Activated gamma-delta T cell (primary cell): ENCODE results near the gene MKX.

Experiments used
- DNase-seq: peaks from one replicate; lab custom pipeline; 2025; lab: John Stamatoyannopoulos, UW

MKX gene

DNA sequence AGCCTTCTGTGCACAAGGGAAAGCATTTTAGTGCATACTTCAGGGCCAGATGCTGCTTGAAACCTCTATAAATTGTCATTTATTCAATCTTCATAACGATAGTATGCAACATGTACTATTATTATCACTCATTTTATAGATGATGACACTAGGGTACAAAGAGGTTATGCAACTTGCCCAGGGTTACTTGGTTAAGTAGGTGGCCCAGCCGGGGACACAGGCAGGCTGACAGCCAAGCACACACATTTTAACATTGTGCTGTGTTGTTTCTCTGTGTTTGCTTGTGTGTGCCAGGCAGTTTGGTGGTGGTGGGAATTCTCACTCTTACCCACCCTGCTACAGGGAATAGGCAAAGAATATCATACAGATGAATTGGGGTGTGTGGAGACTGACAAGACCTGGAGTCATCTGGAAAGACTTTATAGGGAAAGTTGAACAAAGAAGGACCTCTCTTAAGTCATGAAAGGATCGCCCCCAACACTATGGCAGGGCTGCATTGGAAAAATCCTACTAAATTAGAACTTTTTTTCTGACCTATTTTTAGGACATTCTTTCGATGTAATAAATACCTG, 98.9 kb downstream of the MKX start:
- DNase-seq, result no peak

DNA sequence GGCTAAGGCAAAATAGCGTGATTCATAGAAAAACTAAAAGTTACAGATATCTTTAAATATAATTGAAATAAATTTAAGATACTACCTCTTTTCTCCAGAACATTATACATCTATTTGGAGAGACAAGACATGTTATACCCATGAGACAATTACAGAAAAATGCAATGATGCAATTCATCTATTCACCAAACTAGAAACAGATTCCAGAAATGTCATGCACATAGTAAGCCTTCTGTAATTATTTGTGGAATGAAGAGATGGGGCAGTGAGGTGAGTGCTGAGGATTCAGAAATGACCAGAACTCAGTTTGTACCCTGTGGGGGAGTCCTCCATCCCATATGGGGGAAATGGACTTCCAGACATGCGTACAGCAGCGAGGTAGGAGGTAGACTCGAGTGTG, 99.4 kb downstream of the MKX start:
- no peak for DNase-seq

DNA sequence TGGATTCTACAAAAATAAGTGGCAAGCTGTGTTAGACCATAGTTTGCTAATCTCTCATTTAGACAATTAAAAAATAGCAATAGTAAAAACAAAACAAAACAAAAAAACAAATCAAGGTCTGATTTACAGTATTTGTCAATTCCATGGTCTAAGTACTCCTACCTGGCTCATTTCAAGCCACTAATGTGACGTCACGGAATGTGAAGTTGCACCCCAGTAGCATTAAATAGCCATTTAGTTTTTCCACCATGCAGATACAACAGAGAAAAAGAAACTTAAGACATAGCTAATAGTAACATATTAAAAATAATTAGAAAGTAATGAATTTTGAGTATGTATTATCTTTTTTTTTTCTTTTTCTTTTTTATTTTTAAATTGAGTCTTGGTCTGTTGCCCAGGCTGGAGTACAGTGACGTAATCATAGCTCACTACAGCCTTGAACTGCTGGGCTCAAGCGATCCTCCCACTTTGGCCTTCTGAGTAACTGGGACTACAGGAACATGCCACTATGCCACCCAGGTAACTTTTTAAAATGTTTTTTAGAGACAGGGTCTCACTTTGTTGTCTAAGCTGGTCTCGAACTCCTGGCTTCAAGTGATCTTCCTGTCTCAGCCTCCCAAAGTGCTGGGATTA, 101.2 kb downstream of the MKX start:
- no peak for DNase-seq

DNA sequence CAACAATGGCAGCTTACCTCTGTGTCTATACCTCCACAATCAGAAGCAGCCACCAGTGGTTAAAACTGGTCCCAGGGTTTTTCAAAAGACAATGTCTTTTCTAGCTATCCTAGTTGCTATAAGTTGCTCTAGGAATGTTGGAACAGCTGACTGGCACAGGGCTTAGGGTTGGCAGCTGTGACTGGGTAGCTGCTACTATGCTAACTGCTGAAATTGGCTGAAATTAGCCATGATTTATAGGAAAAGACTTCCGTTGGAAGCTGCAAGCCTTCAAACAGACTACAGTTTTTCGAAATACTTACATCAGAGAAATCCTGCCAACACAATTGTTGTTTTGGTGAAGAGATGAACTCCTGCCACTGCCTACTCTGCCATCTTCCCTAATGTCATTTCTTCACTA, 102.3 kb downstream of the MKX start:
- DNase-seq, result no peak

- no peak for DNase-seq
Measured at GRCh38 chr10:27642023-27642589, 103.5 kb downstream of the MKX start.

DNA sequence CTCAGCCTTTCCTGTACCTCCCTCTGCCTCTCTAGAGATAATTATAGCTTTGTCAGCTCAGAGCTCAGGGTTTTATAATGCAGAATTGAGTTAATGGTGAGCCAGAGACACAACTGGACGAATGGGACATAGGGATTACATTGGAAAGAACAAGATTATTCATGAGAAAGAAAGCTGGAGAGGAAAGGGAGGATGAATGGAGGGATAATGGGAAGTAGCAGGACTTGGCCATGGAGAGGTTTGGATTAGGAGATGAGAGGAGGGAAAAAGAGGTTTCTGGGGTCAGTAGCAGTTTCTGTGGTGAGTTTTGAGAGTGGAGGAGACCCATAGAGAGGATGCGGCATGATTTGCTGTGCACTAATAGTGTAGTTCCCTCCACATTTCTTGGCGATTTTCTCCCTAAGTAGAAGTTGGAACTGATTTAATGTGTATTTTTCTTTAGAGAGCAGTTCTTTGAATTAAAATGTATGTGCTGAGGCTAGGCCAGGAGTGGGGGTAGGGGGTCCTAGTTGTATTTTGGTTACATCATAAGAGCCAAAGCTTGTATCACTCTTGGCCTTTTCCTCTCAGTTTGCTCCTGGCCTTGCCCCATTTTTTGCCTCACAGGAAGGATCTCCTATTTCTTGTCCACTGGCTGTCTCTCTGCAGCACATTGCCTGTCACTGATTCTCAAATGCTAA, 107.4 kb downstream of the MKX start:
- DNase-seq, result no peak

- no peak for DNase-seq
Measured at GRCh38 chr10:27637601-27638000, 108.0 kb downstream of the MKX start.

GRCh38 chr10:27636816-27637215, 108.8 kb downstream of the MKX start:
- no peak for DNase-seq

GRCh38 chr10:27635699-27636270, 109.8 kb downstream of the MKX start:
- DNase-seq, result no peak

DNA sequence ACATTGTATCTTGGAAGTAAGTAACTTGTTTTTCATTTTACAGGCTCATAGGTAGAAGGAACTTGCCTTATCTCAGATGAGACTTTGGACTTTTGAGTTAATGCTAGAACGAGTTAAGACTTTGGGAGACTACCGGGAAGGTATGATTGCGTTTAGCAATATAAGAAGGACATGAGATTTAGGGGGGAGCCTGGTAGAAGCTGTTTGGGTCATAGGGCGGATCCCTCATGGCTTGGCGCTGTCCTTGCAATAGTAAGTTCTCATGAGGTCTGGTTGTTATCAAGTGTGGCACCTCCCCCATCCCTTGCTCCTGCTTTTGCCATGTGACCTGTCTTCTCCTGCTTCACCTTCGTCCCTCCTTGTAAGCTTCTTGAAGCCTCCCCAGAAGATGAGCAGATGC, 110.3 kb downstream of the MKX start:
- no peak for DNase-seq

- DNase-seq, result no peak
Measured at GRCh38 chr10:27628621-27629020, 117.0 kb downstream of the MKX start.

GRCh38 chr10:27626890-27627289, 118.7 kb downstream of the MKX start:
- no peak for DNase-seq

DNA sequence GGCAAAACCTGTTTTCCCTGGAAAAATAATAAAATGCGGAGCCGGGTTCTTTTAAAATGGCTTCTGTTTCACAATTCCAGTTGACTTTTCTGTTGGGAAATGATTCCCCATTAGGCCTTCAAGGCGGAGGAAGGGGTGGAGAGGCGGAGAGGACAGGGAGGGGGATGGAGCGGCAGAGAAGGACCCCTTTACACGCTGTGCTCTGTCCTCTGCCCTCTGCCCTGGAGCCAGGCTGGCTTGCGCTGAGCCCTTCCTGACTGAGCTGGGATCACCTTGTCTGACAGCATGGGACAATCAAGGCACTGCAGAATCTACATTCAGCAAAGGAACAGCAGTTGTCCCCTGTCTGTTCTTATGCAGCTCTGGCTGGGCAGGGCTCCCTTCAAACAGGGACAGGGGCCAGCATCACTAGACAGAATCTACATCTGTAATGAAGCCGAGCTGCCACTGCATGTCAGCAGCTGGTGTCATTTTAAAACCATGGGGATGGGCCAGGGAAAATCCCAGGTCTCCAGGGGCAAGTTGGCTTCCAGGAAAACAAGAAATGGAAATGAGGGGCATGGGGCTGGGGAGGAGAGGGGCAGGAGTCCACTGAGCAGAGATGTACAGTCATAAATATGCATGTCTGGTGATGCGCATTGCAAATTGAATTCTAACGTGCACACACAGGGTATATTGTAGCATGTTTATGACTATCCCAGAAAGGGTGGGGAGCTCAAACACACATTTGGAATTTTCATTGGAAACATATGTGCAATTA, 120.0 kb downstream of the MKX start:
- no peak for DNase-seq

DNA sequence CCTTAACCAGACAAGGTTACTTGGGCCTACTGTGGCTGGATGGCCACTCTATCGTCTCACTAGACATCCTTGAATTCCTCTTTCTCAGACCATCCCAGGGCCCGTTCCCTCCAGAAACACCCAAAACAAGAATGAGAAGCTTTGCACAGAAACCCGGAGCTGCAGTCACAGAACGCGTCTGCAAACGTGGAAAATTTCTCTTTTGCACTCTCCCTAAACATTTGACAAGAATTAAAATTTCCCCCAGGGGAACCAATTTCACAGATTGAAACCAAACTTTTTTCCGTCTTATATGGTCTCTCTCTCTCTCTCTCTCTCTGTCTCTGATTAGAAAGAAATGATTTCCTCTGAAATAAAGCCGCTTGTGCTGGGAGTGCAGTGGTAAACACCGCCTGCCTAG, 120.7 kb downstream of the MKX start:
- no peak for DNase-seq
